ENCODE measurements around the gene ZNF569. TPM values are rescaled to one million over a fixed set of nuclear protein-coding genes. Genes with fewer than 3 reads are reported as not detected.

ZNF569 gene
- 5.0 and 5.8 TPM in 2 replicates for total RNA-seq

GRCh38 chr19:37466798-37467607 is at the start of gene ZNF569:
ZNF569 (minus strand) TSS chr19:37467444; CDS start chr19:37444921, 22,523 bp downstream.

GRCh38 chr19:37506387-37507166 is 39.3 kb upstream of the ZNF569 start, which contains the start of gene ZNF793:
ZNF793 (plus strand) TSS chr19:37506939; CDS start chr19:37523440, 16,501 bp downstream.

GRCh38 chr19:37468961-37469777 is 1.9 kb upstream of the ZNF569 start, which contains the start of gene ZNF570:
ZNF570 (plus strand) TSS chr19:37469356; CDS start chr19:37470355, 999 bp downstream.

GRCh38 chr19:37370880-37371661 is 96.2 kb downstream of the ZNF569 start, which contains the start of gene ZNF527:
ZNF527 (plus strand) TSS chr19:37371099; CDS start chr19:37374199, 3,100 bp downstream.

Other genes with a start within 250 kb of the ZNF569 start
- 5.0 and 5.7 TPM in 2 replicates for gene ZNF383, start 249.2 kb downstream of the ZNF569 start, total RNA-seq
- 4.4 and 5.4 TPM in 2 replicates for gene ZNF527, start 96.3 kb downstream of the ZNF569 start, total RNA-seq
- gene ZNF570, start 1.9 kb upstream of the ZNF569 start, total RNA-seq, result 8.7 and 9.9 TPM in 2 replicates
- gene ZNF793, start 39.5 kb upstream of the ZNF569 start, total RNA-seq, result 1.3 and 2.7 TPM in 2 replicates
- gene ZNF571, start 127.3 kb upstream of the ZNF569 start, total RNA-seq, result 3.3 and 5.3 TPM in 2 replicates
- gene ZNF540, start 127.4 kb upstream of the ZNF569 start, total RNA-seq, result 0.95 and 1.0 TPM in 2 replicates
- gene ZFP30, start 188.0 kb upstream of the ZNF569 start, total RNA-seq, result 10.9 and 18.3 TPM in 2 replicates